ENCODE measurements around the gene PRIMPOL.

The PRIMPOL gene

GRCh38 chr4:184628103-184628502 is 21.4 kb upstream of the PRIMPOL start:
- Histone ChIP-seq H3K27ac (ENCODE audit: low read depth, low read length, poor library complexity, severe bottlenecking) (no peak overlapping the region), H3K9ac (ENCODE audit: low read length) (no peak overlapping the region), H3K9me3 (ENCODE audit: low read length) (no peaks in the 10 kb centered on the region), H3F3A (ENCODE audit: insufficient read depth, low read length) (no peaks in the 10 kb centered on the region), H2AFZ (ENCODE audit: low read length) (no peak overlapping the region), H3K9me2 (ENCODE audit: low read depth, low read length) (no peaks in the 10 kb centered on the region), H3K79me2 (ENCODE audit: insufficient read depth, low read length) (no peaks in the 10 kb centered on the region), H3K4me3 (ENCODE audit: low read depth, low read length, poor library complexity, severe bottlenecking) (no peak overlapping the region), H4K20me1 (ENCODE audit: insufficient read depth, low read length) (no peaks in the 10 kb centered on the region), H3K27me3 (ENCODE audit: insufficient read depth, low read length) (no peaks in the 10 kb centered on the region), H3K4me1 (ENCODE audit: insufficient read depth, low read length, severe bottlenecking) (peaks cover 20% of the 10 kb centered on the region), H3K36me3 (ENCODE audit: insufficient read depth, low read length) (peaks cover 57% of the 10 kb centered on the region), H3K4me2 (ENCODE audit: low read length) (no peak overlapping the region)
- TF ChIP-seq, protein P1, sequence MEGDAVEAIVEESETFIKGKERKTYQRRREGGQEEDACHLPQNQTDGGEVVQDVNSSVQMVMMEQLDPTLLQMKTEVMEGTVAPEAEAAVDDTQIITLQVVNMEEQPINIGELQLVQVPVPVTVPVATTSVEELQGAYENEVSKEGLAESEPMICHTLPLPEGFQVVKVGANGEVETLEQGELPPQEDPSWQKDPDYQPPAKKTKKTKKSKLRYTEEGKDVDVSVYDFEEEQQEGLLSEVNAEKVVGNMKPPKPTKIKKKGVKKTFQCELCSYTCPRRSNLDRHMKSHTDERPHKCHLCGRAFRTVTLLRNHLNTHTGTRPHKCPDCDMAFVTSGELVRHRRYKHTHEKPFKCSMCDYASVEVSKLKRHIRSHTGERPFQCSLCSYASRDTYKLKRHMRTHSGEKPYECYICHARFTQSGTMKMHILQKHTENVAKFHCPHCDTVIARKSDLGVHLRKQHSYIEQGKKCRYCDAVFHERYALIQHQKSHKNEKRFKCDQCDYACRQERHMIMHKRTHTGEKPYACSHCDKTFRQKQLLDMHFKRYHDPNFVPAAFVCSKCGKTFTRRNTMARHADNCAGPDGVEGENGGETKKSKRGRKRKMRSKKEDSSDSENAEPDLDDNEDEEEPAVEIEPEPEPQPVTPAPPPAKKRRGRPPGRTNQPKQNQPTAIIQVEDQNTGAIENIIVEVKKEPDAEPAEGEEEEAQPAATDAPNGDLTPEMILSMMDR (IDR thresholded peaks at IDR 0.05; ENCODE audit: low read length), result no peak
- no peak for TF ChIP-seq EZH2 (IDR thresholded peaks at IDR 0.05; ENCODE audit: borderline replicate concordance, low read length)

- TF ChIP-seq, protein P1 (IDR thresholded peaks at IDR 0.05; ENCODE audit: low read length), result no peak
- TF ChIP-seq EZH2 (IDR thresholded peaks at IDR 0.05; ENCODE audit: borderline replicate concordance, low read length), result no peak
- Histone ChIP-seq H3F3A (ENCODE audit: insufficient read depth, low read length) (no peaks in the 10 kb centered on the region), H2AFZ (ENCODE audit: low read length) (no peak overlapping the region), H3K9ac (ENCODE audit: low read length) (no peak overlapping the region), H3K9me2 (ENCODE audit: low read depth, low read length) (no peaks in the 10 kb centered on the region), H3K4me3 (ENCODE audit: low read depth, low read length, poor library complexity, severe bottlenecking) (no peak overlapping the region), H4K20me1 (ENCODE audit: insufficient read depth, low read length) (no peaks in the 10 kb centered on the region), H3K79me2 (ENCODE audit: insufficient read depth, low read length) (no peaks in the 10 kb centered on the region), H3K9me3 (ENCODE audit: low read length) (no peaks in the 10 kb centered on the region), H3K4me2 (ENCODE audit: low read length) (no peak overlapping the region), H3K36me3 (ENCODE audit: insufficient read depth, low read length) (peaks cover 92% of the 10 kb centered on the region), H3K27ac (ENCODE audit: low read depth, low read length, poor library complexity, severe bottlenecking) (no peak overlapping the region), H3K4me1 (ENCODE audit: insufficient read depth, low read length, severe bottlenecking) (no peaks in the 10 kb centered on the region), H3K27me3 (ENCODE audit: insufficient read depth, low read length) (no peaks in the 10 kb centered on the region)
These were observed 16.7 kb upstream of the PRIMPOL start for GRCh38 chr4:184632842-184633241.

- Histone ChIP-seq H3K79me2 (ENCODE audit: insufficient read depth, low read length) (peaks cover 14% of the 10 kb centered on the region), H2AFZ (ENCODE audit: low read length) (no peak overlapping the region), H3K27ac (ENCODE audit: low read depth, low read length, poor library complexity, severe bottlenecking) (no peak overlapping the region), H3K4me3 (ENCODE audit: low read depth, low read length, poor library complexity, severe bottlenecking) (no peak overlapping the region), H3K36me3 (ENCODE audit: insufficient read depth, low read length) (peaks cover 90% of the 10 kb centered on the region), H3F3A (ENCODE audit: insufficient read depth, low read length) (no peaks in the 10 kb centered on the region), H3K4me2 (ENCODE audit: low read length) (no peak overlapping the region), H3K4me1 (ENCODE audit: insufficient read depth, low read length, severe bottlenecking) (no peaks in the 10 kb centered on the region), H3K27me3 (ENCODE audit: insufficient read depth, low read length) (no peaks in the 10 kb centered on the region), H3K9me2 (ENCODE audit: low read depth, low read length) (no peaks in the 10 kb centered on the region), H4K20me1 (ENCODE audit: insufficient read depth, low read length) (no peaks in the 10 kb centered on the region), H3K9ac (ENCODE audit: low read length) (no peak overlapping the region), H3K9me3 (ENCODE audit: low read length) (no peaks in the 10 kb centered on the region)
- TF ChIP-seq, protein P1 (IDR thresholded peaks at IDR 0.05; ENCODE audit: low read length), result no peak
These were observed 14.2 kb upstream of the PRIMPOL start for GRCh38 chr4:184635381-184635780.

All from OCI-LY1 (cell line).